PC-9 (cell line): ENCODE results near the gene ST6GALNAC1. TPM values are rescaled to one million over a fixed set of nuclear protein-coding genes. Genes with fewer than 3 reads are reported as not detected.

Source experiments
- Bru-seq: library from RNA; stranded (reverse); fragments of 400-500 nt; gene quantifications from one replicate; lab custom pipeline; 2021; lab: Mats Ljungman, UMichigan
- BruChase-seq, 2 experiments: library from RNA; stranded (reverse); fragments of 400-500 nt; gene quantifications; one replicate each; lab custom pipeline; 2021; lab: Mats Ljungman, UMichigan
- BruUV-seq: library from RNA; stranded (reverse); fragments of 400-500 nt; replicated peaks from 2 replicates; lab custom pipeline; 2021; lab: Mats Ljungman, UMichigan
- CTCF ChIA-PET: fragments of 300-600 bp; sonication (Branson Sonifier 250); formaldehyde crosslinking; loops from one replicate; lab custom pipeline; 2022; ENCODE audit warnings: antibody characterized with exemption; lab: Charles Lee
- POLR2A ChIA-PET: fragments of 300-600 bp; sonication (Branson Sonifier 250); formaldehyde crosslinking; loops from one replicate; lab custom pipeline; 2022; ENCODE audit warnings: antibody characterized with exemption; ENCODE audit not compliant: unreplicated experiment; lab: Charles Lee
- DNase-seq, 2 experiments: peaks; one replicate each; pipeline versions ENCODE4 v3.0.0 to v3.0.0-alpha.2; 2015 to 2022; ENCODE audit warnings: mixed read lengths in 1 of 2
- H2AFZ ChIP-seq: fragments of 200-600 bp; sonication (generic); 2 replicates; pipeline ENCODE4 v1.8.1; 2017; ENCODE audit warnings: antibody characterized with exemption
- H3F3A ChIP-seq: fragments of 200-600 bp; sonication (generic); 2 replicates; pipeline ENCODE4 v1.8.1; 2017; ENCODE audit warnings: antibody characterized with exemption, mild to moderate bottlenecking, low read depth; ENCODE audit not compliant: insufficient read depth
- H3K27ac ChIP-seq: fragments of 200-600 bp; sonication (generic); 2 replicates; pipeline ENCODE4 v1.6.1; 2016; ENCODE audit warnings: mixed run types
- H3K27me3 ChIP-seq: fragments of 200-600 bp; sonication (generic); 2 replicates; pipeline ENCODE4 v1.6.1; 2016; ENCODE audit warnings: low read depth, mixed run types; ENCODE audit not compliant: insufficient read depth
- H3K36me3 ChIP-seq: fragments of 200-600 bp; sonication (generic); 2 replicates; pipeline ENCODE4 v1.6.1; 2016; ENCODE audit warnings: low read depth, mixed run types
- H3K4me1 ChIP-seq: fragments of 200-600 bp; sonication (generic); replicated peaks from 2 replicates; pipeline ENCODE4 v1.6.1; 2016; ENCODE audit warnings: mixed run types; ENCODE audit not compliant: insufficient read depth
- H3K4me2 ChIP-seq: fragments of 200-600 bp; sonication (generic); 2 replicates; pipeline ENCODE4 v1.6.1; 2017; ENCODE audit warnings: mixed run types
- H3K4me3 ChIP-seq: fragments of 200-600 bp; sonication (generic); 2 replicates; pipeline ENCODE4 v1.6.1; 2016; ENCODE audit warnings: mixed run types
- H3K79me2 ChIP-seq: fragments of 200-600 bp; sonication (generic); 2 replicates; pipeline ENCODE4 v1.6.1; 2017; ENCODE audit warnings: low read depth, mixed run types
- H3K9me2 ChIP-seq: fragments of 200-600 bp; sonication (generic); 2 replicates; pipeline ENCODE4 v1.8.1; 2017; ENCODE audit warnings: mild to moderate bottlenecking; ENCODE audit not compliant: insufficient read depth
- H3K9me3 ChIP-seq: fragments of 200-600 bp; sonication (generic); 2 replicates; pipeline ENCODE4 v1.8.1; 2016; ENCODE audit warnings: low read depth; ENCODE audit not compliant: insufficient read depth
- H4K20me1 ChIP-seq: fragments of 200-600 bp; sonication (generic); 2 replicates; pipeline ENCODE4 v1.8.1; 2017; ENCODE audit not compliant: insufficient read depth
- EZH2 ChIP-seq: fragments of 200-600 bp; sonication (generic); IDR thresholded peaks from 2 replicates; pipeline ENCODE4 v1.8.0; 2017; ENCODE audit warnings: antibody characterized with exemption, low read depth
- intact Hi-C: fragments of 100-400 bp; cut with micrococcal nuclease; formaldehyde crosslinking; loops from one replicate; pipeline ENCODE4 v1.10.0; 2022; ENCODE audit not compliant: unreplicated experiment
- long read RNA-seq: library from polyadenylated mRNA; stranded (forward); transcript quantifications from one replicate; pipeline ENCODE4 v2.0.0, GENCODE V29; 2022
- total RNA-seq: library from RNA; stranded (reverse); gene quantifications from 2 replicates; pipeline ENCODE4 v1.2.3, GENCODE V29; 2021
- TF ChIP-seq, protein P1 (sequence below): fragments of 200-600 bp; sonication (generic); conservative IDR thresholded peaks from 2 replicates; pipeline ENCODE4 v1.6.1; 2017; ENCODE audit warnings: mixed run types, antibody characterized with exemption, mild to moderate bottlenecking, moderate library complexity

ST6GALNAC1 gene, protein sequence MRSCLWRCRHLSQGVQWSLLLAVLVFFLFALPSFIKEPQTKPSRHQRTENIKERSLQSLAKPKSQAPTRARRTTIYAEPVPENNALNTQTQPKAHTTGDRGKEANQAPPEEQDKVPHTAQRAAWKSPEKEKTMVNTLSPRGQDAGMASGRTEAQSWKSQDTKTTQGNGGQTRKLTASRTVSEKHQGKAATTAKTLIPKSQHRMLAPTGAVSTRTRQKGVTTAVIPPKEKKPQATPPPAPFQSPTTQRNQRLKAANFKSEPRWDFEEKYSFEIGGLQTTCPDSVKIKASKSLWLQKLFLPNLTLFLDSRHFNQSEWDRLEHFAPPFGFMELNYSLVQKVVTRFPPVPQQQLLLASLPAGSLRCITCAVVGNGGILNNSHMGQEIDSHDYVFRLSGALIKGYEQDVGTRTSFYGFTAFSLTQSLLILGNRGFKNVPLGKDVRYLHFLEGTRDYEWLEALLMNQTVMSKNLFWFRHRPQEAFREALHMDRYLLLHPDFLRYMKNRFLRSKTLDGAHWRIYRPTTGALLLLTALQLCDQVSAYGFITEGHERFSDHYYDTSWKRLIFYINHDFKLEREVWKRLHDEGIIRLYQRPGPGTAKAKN
- total RNA-seq (0.75 and 0.76 TPM in 2 replicates), Bru-seq, nascent RNA (percentile 9 among the genes with signal in this experiment), BruChase-seq, experiment 1, labeled RNA remaining after a 2-hour chase (percentile 6 among the genes with signal in this experiment), BruChase-seq, experiment 2, labeled RNA remaining after a 6-hour chase (percentile 11 among the genes with signal in this experiment)
- long read RNA-seq, result 0 reads

DNA sequence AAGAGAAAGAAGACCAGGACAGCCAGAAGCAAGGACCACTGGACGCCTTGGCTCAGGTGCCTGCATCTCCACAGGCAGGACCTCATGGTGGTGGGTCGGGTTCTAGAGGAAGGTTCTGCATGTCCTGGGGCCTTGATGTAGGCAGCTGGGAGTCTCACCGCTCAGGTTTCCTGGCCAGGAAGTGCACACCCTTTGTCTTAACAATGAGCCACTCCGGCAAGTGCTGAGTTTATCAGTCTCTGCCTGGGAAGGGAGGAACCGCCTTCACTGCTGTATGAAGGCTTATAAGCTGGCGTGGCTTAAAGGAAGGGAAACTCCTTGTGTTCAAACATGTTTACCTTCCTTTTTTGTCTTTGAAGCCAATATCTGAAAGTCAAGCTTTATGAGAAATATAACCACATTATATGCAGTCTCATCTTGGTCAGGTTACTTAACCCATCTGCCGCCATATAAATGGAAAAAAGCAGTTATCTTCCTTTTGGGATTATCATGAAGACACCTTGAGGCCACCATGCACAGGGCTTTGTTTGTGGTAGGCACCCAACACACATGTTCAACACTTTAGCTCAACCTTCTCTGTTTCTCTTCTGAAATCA is at the start of gene ST6GALNAC1:
Gene ST6GALNAC1 (minus strand): TSS at position 205 of the 596 bp plus-strand sequence. CDS start 119 bp downstream, at position 86.
- intact Hi-C loops, result no loop called here
- no peaks in the 10 kb centered on the region for H3K27me3 ChIP-seq
- H3K9me2 ChIP-seq, result no peaks in the 10 kb centered on the region
- no peaks in the 10 kb centered on the region for H3K79me2 ChIP-seq
- DNase-seq, result peak in 1 of 2 experiments; percentile 39
- H2AFZ ChIP-seq, result no peak within 1 kb of the TSS
- ChIA-PET CTCF (no interaction called here), POLR2A (interaction anchor here (0.6 kb wide), 1 partner anchor 24 kb away, joined by 3 read pairs; no protein-coding TSS in a partner anchor)
- H3K4me3 ChIP-seq, result no peak within 1 kb of the TSS
- H3K9me3 ChIP-seq, result no peaks in the 10 kb centered on the region
- no TSS peak for BruUV-seq
- H3F3A ChIP-seq, result peaks cover 5% of the 10 kb centered on the region; the same call in 1 of the 2 replicates
- no peaks in the 10 kb centered on the region for H3K36me3 ChIP-seq
- peaks cover 12% of the 10 kb centered on the region for H3K4me1 ChIP-seq
- no peak within 1 kb of the TSS for H3K27ac ChIP-seq
- no peak within 1 kb of the TSS for H3K4me2 ChIP-seq
- TF ChIP-seq, protein P1, sequence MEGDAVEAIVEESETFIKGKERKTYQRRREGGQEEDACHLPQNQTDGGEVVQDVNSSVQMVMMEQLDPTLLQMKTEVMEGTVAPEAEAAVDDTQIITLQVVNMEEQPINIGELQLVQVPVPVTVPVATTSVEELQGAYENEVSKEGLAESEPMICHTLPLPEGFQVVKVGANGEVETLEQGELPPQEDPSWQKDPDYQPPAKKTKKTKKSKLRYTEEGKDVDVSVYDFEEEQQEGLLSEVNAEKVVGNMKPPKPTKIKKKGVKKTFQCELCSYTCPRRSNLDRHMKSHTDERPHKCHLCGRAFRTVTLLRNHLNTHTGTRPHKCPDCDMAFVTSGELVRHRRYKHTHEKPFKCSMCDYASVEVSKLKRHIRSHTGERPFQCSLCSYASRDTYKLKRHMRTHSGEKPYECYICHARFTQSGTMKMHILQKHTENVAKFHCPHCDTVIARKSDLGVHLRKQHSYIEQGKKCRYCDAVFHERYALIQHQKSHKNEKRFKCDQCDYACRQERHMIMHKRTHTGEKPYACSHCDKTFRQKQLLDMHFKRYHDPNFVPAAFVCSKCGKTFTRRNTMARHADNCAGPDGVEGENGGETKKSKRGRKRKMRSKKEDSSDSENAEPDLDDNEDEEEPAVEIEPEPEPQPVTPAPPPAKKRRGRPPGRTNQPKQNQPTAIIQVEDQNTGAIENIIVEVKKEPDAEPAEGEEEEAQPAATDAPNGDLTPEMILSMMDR, result no peak
- no peak for TF ChIP-seq EZH2
- no peaks in the 10 kb centered on the region for H4K20me1 ChIP-seq

DNA sequence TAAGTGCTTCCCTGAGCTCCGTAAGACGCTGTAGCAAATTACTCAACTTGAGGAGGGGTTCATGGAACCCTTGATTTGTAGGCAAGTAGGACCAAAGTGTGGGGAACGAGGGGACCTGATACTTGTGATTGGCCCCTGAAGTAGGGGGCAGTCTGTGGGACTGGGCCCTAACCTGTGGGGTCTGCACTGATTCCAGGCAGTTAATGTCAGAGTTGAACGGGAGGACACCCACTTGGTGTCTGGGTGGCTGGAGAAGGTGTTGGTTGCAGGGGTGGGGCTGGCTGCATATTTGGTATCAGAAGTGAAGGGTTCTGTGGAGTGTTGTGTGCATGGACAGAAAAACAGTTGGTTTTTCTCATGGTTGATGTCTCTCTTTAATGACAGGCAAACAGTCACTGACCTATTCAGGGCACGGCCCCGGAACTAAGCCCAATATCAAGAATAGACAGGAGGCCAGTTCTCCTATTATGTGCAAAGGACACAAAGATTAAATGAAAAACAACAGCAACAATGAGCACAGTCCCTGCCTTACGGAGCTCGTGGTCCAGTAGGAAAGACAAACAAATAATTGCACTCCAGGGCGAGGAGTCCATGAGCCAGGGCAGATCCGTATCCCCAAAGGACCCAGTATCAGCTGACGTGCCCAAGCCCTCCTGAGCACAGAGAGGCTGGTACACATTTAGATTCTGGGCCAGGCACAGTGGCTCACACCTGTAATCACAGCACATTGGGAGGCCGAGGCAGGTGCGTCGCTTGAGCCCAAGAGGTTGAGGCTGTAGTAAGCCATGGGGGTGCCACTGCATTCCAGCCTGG is 48.0 kb upstream of the ST6GALNAC1 start:
- ChIA-PET CTCF (no interaction called here), POLR2A (no interaction called here)
- BruUV-seq, result no TSS peak
- Histone ChIP-seq H3K4me2 (no peak overlapping the region), H4K20me1 (no peaks in the 10 kb centered on the region), H3K4me3 (no peak overlapping the region), H3K9me3 (no peaks in the 10 kb centered on the region), H3F3A (no peaks in the 10 kb centered on the region), H3K36me3 (no peaks in the 10 kb centered on the region), H2AFZ (no peak overlapping the region), H3K27me3 (no peaks in the 10 kb centered on the region), H3K27ac (no peak overlapping the region), H3K79me2 (no peaks in the 10 kb centered on the region), H3K9me2 (no peaks in the 10 kb centered on the region), H3K4me1 (no peaks in the 10 kb centered on the region)
- TF ChIP-seq, protein P1, result no peak
- no peak for TF ChIP-seq EZH2
- DNase-seq, result no peak
- intact Hi-C loops, result no loop called here
